GM21526 (cell line): Measurements from ENCODE around the gene BAMBI.

Experiments
- ATAC-seq: cut with Tn5 transposase; IDR thresholded peaks from one replicate; pipeline ENCODE4 v1.9.1; 2021; ENCODE audit warnings: moderate library complexity; ENCODE audit not compliant: unreplicated experiment, low FRiP score

The BAMBI gene

DNA sequence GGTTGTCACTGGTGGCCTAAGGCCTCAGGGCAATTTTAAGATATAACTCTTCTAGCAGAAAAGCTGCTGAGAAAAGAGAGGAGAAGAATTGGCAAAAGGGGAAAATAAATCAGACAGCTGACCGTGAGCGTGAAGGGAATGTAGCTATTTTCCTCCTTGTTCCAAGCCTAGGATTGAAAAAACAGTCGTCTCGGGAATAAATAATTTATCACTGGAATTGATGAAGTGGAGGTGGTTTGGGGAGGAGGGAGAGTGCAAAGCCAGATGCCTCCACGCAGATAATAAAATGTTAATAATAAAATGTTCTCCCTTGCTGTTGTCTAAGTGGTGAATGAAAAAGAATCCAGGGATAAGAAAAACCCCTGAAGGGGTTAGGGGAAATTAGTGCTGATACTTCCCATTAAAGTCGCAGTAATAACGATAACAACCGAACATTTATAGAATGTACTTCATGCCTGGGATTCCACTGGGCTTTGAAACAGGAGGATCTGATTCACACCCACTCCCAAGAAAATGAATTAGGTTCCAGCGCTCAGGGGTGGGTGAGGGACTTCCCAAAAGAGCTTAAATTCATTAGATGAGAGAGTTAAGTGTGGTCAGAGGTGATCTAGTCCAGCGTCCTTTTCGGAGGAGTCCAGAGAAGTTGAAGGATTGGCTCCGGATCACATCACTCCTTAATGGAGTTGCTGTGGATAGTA lies 27.3 kb downstream of the BAMBI start:
- ATAC-seq = no peak

- ATAC-seq = no peak
Measured at GRCh38 chr10:28705472-28705871, 28.2 kb downstream of the BAMBI start.

- no peak for ATAC-seq
Measured at GRCh38 chr10:28709001-28709710, 31.8 kb downstream of the BAMBI start.

GRCh38 chr10:28710202-28710886 lies 33.0 kb downstream of the BAMBI start:
- ATAC-seq = no peak

- ATAC-seq = no peak
Measured at GRCh38 chr10:28711041-28711440, 33.7 kb downstream of the BAMBI start.

DNA sequence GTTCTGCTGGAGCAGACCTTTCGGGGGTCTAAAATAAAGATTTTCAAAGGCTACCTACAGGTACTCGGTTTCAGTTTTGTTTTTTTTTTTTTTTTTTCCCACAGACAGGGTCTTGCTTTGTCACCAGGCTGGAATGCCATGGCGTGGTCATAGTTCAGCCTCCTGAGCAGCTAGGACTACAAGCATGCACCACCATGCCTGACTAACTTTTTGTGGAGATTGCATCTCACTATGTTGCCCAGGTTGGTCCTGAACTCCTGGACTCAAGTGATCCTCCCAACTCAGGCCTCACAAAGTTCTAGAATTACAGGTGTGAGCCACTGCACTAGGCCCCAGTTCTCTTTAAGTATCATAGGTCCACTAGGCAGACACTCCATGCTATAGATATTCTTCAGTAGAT lies 34.5 kb downstream of the BAMBI start:
- no peak for ATAC-seq

DNA sequence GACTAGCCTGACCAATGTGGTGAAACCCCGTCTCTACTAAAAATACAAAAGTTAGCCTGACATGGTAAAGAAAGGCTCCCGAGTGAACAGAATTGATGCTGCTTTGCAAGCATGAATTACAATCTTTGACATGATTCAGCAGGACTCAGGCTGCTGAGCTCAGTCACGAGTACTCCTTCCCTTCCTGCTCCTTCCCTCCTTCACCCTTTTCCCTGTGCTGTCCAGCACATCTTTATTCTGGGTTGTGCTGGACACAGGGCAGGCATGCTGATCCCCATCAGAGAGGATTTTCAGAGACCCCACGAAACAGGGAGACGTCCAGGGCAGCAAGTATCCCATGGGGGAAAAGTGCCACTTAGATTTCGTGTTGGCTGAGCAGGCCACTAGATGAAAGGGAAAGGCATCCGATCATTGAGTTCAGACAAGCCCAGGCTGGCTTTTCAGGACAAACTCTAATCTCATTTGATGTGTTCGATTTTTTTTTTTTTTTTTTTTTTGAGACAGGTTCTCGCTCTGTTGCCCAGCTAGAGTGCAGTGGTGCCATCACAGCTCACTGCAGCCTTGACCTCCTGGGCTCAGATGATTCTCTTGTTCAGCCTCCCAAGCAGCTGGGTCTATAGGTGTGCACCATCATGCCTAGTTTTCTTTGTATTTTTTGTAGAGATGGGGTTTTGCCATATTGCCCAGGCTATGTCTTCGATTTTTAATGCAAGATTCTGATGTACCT lies 36.5 kb downstream of the BAMBI start:
- ATAC-seq = no peak

DNA sequence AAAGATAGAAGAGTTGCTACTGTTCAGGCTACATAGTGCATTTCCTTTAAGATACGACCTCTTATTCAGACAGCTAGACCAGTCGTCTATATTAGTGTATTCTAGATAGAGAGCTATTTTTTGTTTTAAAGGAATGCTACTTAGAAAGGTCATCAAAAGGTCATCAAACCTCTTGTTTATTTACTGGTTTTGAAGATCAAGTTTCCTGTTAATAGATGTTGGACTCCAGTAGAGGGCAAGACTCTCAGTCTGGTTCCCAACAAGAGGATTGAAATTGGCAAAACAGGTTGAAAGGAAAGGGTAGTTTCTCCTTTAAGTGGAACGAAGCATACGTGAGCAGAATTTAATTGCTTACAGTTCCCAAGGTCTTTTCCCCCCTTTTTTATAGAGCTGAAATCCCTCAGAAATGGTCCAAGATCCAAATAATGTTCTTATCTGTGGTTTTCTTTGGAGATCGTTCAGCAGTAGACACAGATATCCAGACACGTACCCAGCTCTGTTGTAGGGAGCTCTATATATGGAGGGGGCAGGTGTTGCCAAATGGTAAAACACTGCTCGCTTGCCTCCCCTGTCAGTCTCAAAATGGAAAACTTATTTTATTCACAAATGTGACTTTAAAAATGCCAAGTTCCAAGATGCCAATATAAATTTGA lies 37.2 kb downstream of the BAMBI start:
- no peak for ATAC-seq

DNA sequence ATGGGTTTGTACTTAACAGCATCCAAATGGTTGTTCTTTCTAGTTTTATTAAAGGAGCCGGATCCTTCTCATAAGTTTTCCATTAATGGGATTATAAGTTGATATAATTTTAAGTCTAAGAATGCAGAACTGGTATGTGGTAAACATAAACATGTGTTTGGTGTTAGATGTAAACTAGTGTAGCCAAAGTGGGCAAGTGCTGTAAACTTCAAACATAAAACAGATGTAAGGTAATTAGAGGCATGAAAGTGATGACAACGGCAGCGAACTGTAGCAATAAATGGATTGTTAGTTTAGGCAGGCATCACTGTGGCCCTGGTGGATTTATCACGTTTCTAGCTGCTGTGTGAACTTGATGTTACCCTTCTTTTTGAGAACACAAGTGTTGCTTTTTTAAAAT lies 37.9 kb downstream of the BAMBI start:
- ATAC-seq = no peak

- no peak for ATAC-seq
Measured at GRCh38 chr10:28715757-28716156, 38.4 kb downstream of the BAMBI start.

- no peak for ATAC-seq
Measured at GRCh38 chr10:28716748-28717147, 39.4 kb downstream of the BAMBI start.

DNA sequence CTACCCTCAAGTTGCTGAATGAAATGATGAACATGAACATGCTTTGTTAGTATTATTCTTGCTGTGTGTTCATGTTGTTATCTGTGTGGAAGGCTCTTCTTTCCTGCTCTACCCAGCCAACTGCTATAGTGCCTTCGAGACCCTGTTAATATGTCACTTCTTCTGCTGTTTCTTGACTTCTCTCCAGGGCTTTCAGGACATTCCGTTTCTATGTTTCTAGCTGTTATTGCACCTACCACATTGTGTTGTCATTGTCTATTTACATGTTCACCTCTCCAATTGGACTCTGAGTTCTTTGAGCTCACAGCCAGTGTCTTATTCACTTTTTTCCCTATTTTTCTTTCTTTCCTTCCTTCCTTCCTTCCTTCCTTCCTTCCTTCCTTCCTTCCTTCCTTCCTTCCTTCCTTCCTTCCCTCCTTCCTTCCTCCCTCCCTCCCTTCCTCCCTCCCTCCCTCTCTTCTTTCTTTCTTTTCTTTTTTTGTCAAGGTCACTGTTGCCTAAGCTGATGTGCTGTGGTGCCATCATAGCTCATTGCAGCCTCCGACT lies 40.4 kb downstream of the BAMBI start:
- no peak for ATAC-seq

- ATAC-seq = no peak
Measured at GRCh38 chr10:28719789-28720436, 42.6 kb downstream of the BAMBI start.

GRCh38 chr10:28721318-28721951 lies 44.1 kb downstream of the BAMBI start:
- no peak for ATAC-seq

GRCh38 chr10:28722065-28722803 lies 44.9 kb downstream of the BAMBI start:
- no peak for ATAC-seq

DNA sequence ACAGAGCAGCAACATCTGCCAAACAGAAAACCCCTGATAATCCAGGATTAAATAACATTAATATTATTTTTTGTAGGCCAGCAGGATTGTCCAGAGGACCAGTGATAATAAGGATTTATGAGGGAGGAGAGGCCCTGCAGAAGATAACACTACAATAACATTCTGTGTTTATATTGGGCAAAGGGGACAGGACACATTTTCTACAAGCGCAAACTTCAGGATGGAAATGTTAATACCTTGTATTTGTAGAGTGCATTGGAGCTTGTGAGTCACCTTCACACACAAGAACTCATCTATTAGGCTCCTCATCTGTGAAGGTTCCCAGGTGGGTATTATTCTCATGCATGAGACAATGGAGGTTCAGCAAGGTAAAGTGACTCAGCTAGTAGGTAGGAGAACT lies 51.0 kb downstream of the BAMBI start:
- no peak for ATAC-seq

DNA sequence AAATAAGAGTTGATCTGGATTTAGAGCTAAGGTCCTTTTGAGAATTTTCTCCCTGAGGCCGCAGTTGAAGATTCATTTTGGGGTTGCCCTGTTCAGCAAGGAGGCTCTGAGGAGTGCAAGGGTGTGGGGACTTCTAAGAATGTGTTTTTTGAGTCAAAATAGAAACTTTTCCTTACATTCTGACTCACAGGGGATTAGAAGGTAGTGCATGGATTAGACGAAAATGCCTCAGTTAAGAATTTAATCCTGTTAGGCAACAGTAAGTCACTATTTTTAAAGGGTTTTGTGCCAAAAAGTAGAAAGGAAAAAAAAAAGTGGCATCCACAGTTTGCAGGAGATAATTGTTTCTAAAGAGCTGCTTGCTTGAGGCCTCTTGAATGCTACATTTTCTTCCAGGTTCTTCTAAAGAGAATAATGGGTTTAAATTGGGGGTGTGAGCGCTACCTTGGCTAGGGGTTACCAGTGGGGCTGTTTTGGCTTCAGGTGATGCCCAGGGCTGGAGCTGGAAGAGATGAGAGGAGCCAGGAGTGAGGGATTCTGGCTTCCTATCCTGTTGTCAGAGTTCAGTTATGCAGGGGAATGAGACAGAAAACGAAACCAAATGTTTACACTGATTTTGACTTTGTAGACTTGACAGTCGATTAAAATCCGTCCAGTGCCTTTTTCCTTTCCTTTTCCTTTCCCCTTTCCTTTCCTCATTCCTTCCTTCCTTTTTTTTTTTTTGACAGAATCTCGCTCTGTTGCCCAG lies 52.9 kb downstream of the BAMBI start:
- ATAC-seq = no peak

- ATAC-seq = no peak
Measured at GRCh38 chr10:28732091-28732490, 54.8 kb downstream of the BAMBI start.
